Measurements from ENCODE around the gene VPS54.
"Not testable (repeated sequence)": the region's sequence is repeated elsewhere in the genome, so short reads cannot be mapped to it uniquely, and the experiment has no call there.

VPS54 gene

GRCh38 chr2:63861220-63861822 lies 157.9 kb downstream of the VPS54 start:
- peak; percentile 71 for DNase-seq
- in situ Hi-C loops (cut with HindIII; ENCODE audit: low pct_ligation_motif_present, low pct_unique_long_range_greater_than_20kb, low sequenced_read_pairs), result no loop called here

- in situ Hi-C loops (cut with HindIII; ENCODE audit: low pct_ligation_motif_present, low pct_unique_long_range_greater_than_20kb, low sequenced_read_pairs), result no loop called here
- no peak for DNase-seq
Observed at GRCh38 chr2:63858291-63858690, 160.9 kb downstream of the VPS54 start.

DNA sequence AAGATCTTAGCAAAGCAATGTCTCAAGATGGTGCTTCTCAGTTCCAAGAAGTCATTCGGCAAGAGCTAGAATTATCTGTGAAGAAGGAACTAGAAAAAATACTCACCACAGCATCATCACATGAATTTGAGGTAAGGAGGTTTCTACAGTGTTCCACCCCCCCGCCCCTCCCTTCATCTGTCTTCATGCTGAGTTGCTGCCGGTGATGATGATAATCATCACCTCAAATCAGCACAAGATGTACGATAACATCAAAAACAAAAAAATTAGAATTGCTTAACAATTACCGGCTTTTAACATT lies 163.0 kb downstream of the VPS54 start:
- DNase-seq, result no peak
- in situ Hi-C loops (cut with HindIII; ENCODE audit: low pct_ligation_motif_present, low pct_unique_long_range_greater_than_20kb, low sequenced_read_pairs), result no loop called here

DNA sequence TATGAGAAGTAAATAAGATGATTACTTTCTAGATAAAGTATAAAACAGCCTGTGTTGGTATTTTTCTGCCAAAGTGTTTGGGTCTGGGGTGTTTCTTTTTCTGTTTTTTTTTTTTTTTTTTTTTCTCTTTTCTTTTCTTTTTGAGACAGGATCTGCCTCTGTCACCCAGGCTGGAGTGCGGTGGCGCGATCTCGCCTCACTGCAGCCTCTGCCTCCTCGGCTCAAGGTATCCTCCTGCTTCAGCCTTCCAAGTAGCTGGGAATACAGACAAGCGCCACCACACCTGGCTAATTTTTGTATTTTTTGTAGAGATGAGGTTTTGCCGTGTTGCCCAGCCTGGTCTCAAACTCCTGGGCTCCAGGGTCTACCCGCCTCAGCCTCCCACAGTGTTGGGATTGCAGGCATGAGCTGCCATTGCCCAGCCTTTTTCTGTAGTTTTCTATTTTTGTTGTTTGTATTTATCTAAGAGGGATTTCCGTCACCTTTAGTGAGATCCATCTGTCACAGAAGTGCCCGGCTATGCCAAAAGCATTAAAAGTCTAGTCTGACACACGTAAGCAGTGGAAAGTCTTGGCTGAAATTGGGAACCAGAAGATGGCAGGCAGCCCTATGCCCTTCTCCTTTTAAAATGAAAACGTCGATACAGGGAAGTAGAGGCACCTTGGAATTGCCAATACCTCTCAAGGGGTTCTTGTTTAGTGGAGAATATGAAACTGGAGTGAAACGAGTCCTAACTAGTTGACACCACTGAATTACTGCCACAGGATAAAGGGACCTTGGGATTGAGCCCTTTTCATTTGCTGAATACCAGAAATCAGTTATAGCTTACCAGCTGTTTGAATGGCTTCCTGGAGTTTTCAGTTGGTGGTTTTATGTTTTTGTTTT lies 163.6 kb downstream of the VPS54 start:
- in situ Hi-C loops (cut with HindIII; ENCODE audit: low pct_ligation_motif_present, low pct_unique_long_range_greater_than_20kb, low sequenced_read_pairs), result no loop called here
- DNase-seq, result no peak

GRCh38 chr2:63853527-63854310 lies 165.5 kb downstream of the VPS54 start:
- no peak for DNase-seq
- in situ Hi-C loops (cut with HindIII; ENCODE audit: low pct_ligation_motif_present, low pct_unique_long_range_greater_than_20kb, low sequenced_read_pairs), result no loop called here

- in situ Hi-C loops (cut with HindIII; ENCODE audit: low pct_ligation_motif_present, low pct_unique_long_range_greater_than_20kb, low sequenced_read_pairs), result no loop called here
Observed at GRCh38 chr2:63851691-63852311, 167.4 kb downstream of the VPS54 start.

DNA sequence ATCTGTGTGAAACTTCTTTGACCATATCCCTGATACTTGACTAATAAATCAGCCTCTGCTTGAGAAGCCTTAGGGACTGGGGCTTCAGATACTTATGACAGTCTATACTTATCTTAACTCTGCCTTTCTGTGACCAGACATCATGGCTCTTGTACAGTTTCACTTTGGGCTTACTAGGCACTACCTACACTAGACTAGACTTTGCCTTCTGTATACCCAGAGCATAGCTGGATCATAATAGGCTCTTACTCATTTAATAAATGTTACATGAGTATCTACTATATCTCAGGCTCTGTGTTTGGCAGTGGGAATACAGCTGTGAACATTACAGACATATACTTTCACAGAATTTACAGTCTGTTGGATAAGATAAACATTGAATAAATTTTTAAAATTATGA lies 168.6 kb downstream of the VPS54 start:
- no peak for DNase-seq
- in situ Hi-C loops (cut with HindIII; ENCODE audit: low pct_ligation_motif_present, low pct_unique_long_range_greater_than_20kb, low sequenced_read_pairs), result no loop called here

More at GRCh38 chr2:63851691-63852311, 167.4 kb downstream of the VPS54 start:
- no peak for DNase-seq

DNA sequence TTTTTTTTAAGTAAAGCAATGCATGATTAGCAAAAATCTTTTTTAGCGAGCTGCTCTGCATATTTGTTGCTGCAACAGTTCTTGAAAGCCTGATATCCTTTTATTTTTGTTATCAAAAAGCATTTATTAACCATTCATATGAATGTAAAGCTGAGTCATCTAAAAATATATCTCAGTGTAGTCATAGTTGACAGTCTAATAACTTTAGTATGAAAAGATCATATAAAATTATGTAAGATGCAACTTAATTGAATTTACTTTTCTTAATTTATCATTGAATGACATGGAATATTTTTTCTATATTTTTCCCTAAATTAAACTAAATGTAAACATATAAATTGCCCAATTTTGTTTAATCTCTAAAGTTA lies 169.0 kb downstream of the VPS54 start:
- in situ Hi-C loops (cut with HindIII; ENCODE audit: low pct_ligation_motif_present, low pct_unique_long_range_greater_than_20kb, low sequenced_read_pairs), result no loop called here
- DNase-seq, result no peak

GRCh38 chr2:63849381-63850203 lies 169.6 kb downstream of the VPS54 start:
- no peak for DNase-seq
- in situ Hi-C loops (cut with HindIII; ENCODE audit: low pct_ligation_motif_present, low pct_unique_long_range_greater_than_20kb, low sequenced_read_pairs), result no loop called here

- in situ Hi-C loops (cut with HindIII; ENCODE audit: low pct_ligation_motif_present, low pct_unique_long_range_greater_than_20kb, low sequenced_read_pairs); DNase-seq: not testable (repeated sequence)
Observed at GRCh38 chr2:63847571-63847970, 171.7 kb downstream of the VPS54 start.

DNA sequence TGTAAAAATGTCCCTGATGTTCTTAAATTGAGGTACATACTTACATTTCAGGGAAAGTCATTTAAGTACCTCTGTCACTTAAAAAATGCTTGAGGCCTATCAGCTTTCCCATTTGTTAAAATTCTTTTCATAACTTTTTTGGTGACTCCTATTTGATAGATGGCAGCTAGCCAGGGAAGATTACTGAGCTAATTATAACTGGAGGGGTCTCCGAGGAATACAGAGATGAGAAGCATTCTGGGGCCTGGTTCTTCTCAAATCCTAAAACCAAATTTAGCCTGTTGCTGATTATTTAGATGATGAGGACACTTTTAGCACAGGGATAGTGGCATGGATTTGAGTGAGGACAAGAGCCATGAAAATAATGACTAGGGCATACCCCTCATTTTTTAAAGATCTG lies 172.7 kb downstream of the VPS54 start:
- DNase-seq, result no peak
- in situ Hi-C loops (cut with HindIII; ENCODE audit: low pct_ligation_motif_present, low pct_unique_long_range_greater_than_20kb, low sequenced_read_pairs), result no loop called here

- DNase-seq, result no peak
- in situ Hi-C loops (cut with HindIII; ENCODE audit: low pct_ligation_motif_present, low pct_unique_long_range_greater_than_20kb, low sequenced_read_pairs), result no loop called here
Observed at GRCh38 chr2:63845866-63846265, 173.4 kb downstream of the VPS54 start.

DNA sequence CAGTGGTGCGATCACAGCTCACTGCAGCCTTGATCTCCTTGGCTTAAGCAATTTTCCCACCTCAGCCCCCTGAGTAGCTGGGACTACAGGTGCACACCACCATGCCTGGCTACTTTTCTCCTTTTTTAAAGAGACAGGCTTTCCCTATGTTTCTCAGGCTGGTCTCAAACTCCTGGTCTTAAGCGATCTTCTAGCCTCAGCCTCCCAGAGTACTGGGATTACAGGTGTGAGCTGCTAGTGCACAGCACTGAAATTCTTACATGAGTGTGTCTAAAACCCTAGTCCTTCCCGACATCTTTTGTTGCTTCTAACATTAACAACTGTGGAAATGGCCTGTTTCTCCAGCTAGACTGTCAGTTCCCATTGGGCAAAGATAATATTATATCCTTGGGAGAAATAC lies 174.6 kb downstream of the VPS54 start:
- in situ Hi-C loops (cut with HindIII; ENCODE audit: low pct_ligation_motif_present, low pct_unique_long_range_greater_than_20kb, low sequenced_read_pairs), result no loop called here
- no peak for DNase-seq

DNA sequence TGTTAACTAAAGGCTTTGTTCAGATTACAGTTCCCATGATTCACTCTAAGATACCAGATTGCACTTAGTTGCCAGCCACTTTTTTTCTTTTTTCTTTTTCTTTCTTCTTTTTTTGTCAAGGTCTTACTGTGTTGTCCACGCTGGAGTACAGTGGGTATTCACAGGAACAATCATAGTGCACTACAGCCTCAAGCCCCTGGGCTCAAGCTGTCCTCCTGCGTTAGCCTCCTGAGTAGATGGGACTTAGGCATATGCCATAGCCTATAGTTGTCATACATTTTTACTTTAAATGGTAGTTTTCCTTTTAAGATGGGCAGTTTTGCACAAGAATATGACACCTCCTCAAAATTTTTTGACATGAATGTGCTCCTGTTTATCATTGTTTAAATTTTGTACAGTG lies 175.4 kb downstream of the VPS54 start:
- no peak for DNase-seq
- in situ Hi-C loops (cut with HindIII; ENCODE audit: low pct_ligation_motif_present, low pct_unique_long_range_greater_than_20kb, low sequenced_read_pairs), result no loop called here

- DNase-seq, result no peak
- in situ Hi-C loops (cut with HindIII; ENCODE audit: low pct_ligation_motif_present, low pct_unique_long_range_greater_than_20kb, low sequenced_read_pairs), result no loop called here
Observed at GRCh38 chr2:63843093-63843492, 176.1 kb downstream of the VPS54 start.

DNA sequence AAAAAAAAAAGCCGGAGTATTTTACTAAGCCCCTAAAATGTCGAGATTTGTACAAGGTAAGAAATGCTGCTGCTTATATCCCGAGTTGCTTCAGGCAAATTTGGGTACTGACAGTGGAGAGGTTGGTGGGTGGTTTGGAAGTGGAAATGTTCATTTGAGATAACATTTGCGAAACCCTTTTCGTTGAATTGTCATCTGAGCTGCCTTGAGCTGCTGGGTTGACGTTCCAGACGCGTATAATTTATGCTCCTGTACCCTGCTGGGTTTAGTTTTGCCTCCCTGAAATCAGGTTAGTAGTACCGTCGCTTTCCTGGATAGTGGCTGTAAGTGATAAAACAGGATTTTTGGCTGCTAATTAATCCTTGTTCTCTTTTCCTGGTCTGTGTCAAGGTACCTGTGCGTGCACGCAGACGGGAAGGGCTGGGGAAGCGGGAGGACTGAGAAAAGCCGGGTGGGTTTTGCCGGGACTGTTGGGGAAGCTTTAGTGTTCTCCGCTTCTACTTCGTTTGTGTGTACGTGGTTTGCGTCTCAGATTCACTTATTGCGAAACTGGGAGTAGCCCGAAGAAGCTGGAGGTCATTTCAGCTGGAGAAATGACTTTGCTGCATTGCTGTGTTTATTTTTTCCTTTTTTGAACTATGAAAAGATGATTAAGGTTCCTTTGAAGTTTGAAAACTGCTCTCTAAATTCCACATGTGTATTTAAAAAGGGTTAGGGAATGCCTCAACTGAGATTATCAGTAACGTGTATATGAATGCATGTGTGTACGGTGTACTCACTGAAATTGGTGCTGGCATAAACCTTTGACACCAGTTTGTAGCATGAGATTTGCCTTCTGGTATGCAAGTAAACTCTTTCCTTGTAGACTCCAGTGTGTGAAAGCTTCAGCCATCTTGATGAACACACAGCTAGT lies 176.8 kb downstream of the VPS54 start:
- peak; percentile 45 for DNase-seq
- in situ Hi-C loops (cut with HindIII; ENCODE audit: low pct_ligation_motif_present, low pct_unique_long_range_greater_than_20kb, low sequenced_read_pairs), result no loop called here

Measured in ACHN (cell line).